ENCODE data around the gene DMD.

DMD gene

DNA sequence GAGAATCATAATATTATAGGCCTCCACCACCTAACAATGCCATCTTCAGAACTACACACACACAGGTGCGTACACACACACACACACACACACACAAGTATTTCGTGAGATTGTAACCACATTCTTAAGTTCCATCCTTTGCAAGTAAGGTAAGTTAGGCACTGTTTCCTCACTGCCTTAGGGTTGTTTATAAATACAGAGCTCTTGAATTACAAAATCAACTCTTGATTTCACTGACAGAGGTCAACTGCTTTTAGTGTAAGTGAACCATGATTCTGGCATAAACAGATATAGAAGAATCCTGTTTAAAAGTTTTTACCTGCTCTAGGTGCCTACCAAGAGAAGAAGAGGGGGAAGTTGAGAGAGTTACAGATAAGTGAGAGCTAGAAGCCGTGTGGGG is 166.1 kb downstream of the DMD start:
- no peak for DNase-seq (ENCODE audit: low read depth in 2 of 2)

DNA sequence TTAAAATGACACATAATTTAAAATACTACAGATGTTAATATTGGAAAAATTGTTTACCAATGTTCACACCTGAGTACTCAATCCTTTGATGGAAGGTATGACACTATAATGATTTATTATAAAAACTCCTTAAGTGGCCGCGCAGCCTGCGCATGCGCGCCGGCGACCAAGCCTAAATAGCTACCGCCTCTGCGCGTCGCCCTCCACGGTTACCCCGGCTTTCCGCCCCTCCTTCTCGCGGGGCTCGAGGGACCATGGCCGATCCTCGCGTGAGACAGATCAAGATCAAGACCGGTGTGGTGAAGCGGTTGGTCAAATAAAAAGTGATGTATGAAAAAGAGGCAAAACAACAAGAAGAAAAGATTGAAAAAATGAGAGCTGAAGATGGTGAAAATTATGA is 170.2 kb downstream of the DMD start:
- DNase-seq (ENCODE audit: low read depth in 2 of 2): no peak

DNA sequence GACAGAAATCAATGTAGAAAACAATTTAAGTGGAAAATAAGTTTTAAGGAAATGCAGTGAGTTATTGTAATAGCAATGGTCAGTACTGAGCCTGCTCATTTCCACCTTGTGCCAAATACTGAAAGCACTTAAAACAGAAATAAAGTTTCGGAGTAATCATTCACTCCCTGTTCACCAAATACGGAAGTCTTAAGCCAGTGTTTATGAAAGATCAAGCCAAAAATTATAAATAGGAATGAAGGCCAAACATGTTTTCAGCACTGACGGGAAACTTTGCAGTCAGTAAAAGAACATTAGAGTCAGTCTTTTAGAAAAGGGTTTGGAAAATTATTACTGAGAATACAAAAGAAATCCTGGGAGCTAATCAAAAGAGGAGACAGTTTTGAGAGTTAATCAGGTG is 178.6 kb downstream of the DMD start:
- DNase-seq (ENCODE audit: low read depth in 2 of 2): no peak

DNA sequence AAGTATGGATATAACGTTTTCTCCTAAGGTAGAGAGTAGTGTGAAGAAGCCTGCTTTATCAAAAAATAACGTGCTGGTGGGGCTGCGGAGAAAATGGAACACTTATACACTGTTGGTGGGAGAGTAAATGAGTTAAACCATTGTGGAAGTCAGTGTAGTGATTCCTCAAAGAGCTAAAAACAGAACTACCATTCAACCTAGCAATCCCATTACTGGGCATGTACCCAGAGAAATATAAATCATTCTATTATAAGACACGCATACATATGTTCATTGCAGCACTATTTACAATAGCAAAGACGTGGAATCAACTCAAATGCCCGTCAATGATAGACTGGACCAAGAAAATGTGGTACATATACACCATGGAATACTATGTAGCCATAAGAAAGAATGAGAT is 196.4 kb downstream of the DMD start:
- DNase-seq (ENCODE audit: low read depth in 2 of 2): no peak

DNA sequence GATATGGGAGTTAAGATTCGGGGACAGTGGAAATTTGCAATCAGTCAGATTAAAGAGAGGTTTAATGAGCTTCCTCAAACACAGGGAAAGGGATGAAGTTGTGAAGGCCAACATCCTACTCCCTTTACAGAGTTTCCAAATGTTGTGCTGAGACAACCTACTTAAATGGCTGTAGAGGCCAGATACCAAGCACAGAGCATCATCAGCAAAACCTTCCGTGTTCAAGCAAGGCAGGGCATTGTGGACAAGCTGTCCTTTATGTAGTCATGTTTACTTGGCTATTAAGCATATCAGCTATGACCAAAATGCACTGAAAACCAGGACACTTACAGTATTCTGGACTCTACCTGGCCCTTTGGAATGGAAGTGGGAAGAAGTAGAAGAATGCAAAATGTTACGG is 197.3 kb downstream of the DMD start:
- no peak for DNase-seq (ENCODE audit: low read depth in 2 of 2)

DNA sequence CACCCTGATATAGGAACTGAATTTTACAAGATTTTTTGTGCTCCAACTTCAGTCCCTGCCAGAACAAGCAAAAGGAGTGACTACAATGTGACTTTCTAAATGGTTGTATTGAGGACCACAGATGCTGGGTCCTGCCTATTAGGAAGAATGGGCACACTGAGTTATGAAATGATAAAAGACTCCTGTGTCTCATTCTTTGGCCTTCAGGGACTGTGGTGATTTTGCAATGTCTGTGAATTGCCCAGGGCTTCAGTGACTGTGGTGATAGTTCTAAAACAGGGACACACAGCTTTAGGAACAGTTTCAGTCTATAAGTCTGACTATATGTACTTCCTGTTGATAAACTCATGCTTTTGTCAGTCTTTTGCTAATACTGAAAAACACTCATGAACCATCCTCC is 210.2 kb downstream of the DMD start:
- no peak for DNase-seq (ENCODE audit: low read depth in 2 of 2)

DNA sequence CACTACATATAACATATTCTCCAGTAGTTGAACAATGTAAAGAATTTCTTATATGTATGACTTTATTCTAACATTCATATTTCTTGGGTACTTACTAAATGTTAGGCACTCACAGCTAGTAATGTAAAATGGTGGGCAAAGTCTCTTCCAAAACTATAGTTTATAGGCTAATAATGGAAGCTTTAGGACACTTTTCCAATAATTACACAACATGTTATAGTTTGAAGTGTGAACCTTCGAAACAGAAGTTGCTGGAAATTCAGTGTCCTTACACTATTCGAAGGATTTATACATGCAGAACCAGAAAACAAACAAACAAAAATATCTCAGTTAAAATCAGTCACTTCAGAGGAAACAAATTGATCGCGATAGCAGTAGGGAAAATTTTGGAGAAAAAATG is 212.6 kb downstream of the DMD start:
- no peak for DNase-seq (ENCODE audit: low read depth in 2 of 2)

DNA sequence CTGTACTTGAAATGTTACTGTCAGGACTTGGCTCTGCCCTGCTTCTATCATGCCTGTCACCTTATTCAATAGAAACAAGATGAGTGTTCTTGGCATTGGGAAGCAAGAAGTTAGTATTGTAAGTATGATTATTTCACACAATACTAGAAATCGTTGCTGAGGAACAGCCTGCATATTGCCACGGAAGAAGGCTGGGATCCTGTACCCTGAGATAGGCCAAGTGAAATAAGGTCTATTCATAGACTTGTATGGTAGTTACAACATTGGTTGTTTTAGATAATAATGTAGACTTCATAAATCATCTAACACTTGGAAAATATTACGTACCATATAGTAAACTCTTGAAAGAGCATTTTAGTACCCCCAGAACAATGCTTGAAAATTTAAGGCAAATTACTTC is 215.9 kb downstream of the DMD start:
- DNase-seq (ENCODE audit: low read depth in 2 of 2): no peak

DNA sequence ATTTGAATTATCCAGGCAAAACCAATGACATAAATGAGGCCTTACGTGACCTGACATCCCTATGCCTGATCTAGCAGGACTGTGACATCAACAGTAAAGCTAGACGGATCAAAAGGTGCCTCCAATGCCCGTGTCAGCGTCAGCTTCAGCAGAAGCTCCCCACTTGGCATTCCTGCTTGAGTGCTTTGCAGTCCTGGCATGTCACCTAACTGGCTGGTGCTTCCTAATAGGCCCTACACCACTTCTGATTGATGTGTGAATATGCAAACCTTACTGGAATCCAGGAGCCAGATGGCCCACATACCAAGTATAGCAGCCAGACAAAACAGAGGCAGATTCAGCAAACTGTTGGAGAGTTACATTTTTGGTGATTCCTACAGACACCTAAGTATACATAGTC is 224.2 kb downstream of the DMD start:
- no peak for DNase-seq (ENCODE audit: low read depth in 2 of 2)

DNA sequence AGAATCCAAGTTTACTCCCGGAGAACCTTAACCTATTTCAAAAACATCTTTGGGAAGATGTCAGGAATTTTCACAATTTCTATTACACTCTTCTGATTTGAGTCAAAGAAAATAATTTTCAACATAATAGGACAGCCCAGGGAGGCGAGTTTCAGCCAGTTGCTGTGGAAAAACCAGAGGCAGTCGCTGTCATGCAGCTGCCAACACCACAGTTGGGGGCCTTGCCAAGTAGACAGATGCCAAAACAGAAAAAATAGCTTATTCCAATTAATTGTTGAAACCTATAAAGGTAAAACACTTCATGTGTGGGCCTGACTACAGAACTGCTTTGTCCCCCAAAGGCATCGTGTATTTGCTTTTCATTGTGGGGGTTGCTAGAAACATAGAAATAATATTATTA is 225.8 kb downstream of the DMD start:
- DNase-seq (ENCODE audit: low read depth in 2 of 2): no peak

DNA sequence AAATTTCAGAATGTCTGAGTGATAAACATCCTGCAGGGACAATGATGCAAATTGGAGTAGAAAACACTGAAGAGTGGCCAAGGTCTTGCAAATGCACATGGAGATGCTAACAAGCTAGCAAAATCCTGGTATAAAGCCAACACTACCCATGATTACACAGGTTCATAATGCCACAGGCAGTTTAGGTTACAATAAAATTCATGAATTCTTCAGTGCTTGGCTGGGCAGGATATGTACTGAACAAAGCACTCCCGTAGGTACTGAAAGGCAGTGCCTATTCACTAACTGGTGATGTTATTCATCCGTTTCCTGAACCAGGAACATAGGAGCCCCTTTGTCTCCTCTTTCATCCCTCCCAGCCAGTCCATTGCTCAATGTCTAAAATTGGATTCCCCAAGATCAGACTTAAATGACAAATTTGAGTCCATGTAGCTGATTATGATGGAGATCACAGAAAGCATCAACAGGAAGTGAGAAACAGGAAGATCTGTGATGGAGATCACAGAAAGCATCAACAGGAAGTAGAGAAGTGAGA is 244.5 kb downstream of the DMD start:
- no peak for DNase-seq (ENCODE audit: low read depth in 2 of 2)

DNA sequence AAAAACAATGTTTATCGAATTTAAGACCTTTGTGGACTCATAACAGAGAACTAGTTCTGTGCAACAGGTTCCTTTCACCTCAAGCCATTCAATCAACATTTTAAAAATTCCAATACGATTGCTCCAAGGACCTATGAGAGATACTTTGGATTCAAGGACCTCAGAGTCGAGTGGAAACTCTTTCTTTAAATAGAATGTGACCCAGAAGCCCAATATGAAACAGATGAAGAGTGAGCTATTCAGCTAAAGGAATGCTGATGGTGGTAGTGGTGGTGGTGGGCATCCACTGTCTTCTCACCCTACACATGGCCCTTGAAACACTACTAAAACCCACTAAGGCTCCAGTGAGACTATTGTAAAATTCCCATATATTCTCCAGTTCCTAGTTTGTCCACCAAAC is 257.2 kb downstream of the DMD start:
- no peak for DNase-seq (ENCODE audit: low read depth in 2 of 2)

DNA sequence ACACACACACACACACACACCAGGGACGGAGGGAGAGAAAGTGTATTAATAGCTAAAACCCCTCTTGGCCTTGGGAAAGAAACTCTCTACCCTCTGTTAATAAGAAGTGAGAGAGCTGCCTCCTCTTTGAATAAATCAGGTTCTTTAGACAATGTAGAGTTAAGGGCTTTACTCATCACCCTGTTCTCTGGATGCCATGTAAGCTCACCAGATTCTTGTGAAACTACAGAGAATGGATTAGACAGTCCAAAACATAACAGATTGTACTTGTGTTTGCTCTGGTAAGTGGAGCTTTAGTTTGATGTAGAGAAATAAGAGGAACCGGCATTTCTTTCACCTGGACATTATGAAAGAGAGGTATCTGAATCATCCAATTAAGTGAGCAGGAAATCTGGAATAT is 263.2 kb downstream of the DMD start:
- no peak for DNase-seq (ENCODE audit: low read depth in 2 of 2)

DNA sequence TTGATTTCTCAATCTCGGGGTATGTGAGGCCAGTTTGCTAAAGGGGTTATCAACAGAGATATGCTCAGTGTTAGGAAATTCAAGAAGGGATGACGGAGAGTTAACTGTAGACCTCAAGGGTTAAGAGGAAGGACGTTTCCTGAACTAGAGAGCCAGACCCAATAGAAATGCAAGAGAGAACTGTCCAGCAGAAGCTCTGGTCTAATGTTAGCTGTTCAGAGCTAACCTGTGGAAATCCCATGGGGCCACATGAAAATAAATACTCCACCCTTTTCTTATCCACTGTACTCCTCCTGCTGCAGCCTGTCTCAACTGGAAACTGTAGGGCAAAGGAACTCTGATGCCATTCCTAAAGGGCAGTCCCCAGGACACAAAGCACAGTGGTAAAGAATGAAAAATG is 274.3 kb downstream of the DMD start:
- no peak for DNase-seq (ENCODE audit: low read depth in 2 of 2)

DNA sequence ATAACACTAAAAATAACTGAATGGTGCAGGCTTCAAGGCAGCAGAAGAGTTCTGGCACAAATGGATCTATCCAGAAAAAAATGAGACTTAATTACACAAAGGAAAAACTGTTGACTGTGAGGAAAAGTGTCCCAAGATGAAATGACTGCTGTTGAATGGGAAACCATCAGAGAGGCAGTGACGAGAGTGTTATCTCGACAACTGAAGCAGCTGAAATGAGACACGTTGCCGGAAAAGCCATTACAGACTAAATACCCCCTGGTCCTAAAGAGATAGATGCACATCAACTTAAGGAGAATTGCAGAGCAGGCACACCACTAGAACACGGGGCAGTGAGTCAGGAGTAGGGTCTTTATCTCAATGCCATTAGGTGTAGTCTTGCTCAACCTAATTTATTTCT is 277.8 kb downstream of the DMD start:
- no peak for DNase-seq (ENCODE audit: low read depth in 2 of 2)

DNA sequence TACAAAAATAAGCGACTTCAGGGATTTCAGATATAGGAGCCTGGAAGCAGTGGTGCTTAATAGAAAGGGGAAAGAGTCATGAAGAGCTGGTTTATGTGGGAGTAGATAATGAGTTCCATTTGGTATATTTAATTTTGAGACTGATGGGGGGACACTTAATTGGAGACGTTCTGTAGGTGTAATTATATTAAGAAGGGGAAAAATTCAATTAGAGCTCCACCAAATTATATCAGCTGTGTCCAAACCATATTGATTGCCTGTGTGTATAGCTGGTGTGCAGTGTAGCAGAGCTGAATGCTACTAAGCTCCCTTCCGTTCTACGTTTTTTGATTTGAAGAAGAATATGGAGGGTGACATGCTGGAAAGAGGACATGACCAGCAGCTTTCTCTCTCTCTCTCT is 282.3 kb downstream of the DMD start:
- DNase-seq (ENCODE audit: low read depth in 2 of 2): no peak

DNA sequence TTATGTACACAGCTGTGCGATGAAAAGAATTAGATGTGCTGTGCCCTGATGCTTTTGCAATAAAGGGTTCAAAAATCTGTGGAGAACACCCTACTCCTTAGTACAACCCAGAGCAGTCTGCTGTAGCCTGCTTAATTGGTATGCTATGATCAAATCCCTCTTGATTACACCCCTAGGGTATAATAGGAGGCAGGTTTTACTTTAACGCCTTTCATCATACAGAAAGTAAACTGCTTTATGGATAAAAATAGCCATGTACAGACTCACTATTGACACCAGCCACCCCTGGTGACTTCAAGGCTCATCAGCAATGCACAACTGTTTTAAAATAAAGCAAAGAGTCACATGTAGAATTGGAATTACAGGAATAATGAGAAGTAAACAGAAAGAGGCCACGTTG is 315.3 kb downstream of the DMD start:
- no peak for DNase-seq (ENCODE audit: low read depth in 2 of 2)

DNA sequence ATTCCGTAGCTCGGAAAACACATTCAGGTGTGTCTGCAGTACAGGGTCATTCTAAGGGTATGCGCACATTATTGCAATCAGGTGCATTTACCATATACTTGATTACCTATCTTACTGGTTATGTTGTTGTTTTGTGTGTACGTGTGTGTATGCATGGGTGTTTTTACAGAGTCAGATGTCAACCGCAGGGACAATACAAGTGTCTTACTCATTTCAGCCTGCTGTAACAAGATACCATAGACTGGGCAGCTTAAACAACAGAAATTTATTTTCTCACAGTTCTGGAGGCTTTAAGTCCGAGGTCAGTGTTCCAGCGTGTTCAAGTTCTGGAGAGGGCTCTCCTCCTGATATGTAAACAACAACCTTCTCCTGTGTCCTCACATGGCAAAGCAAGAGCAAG is 316.7 kb downstream of the DMD start:
- DNase-seq (ENCODE audit: low read depth in 2 of 2): no peak

DNA sequence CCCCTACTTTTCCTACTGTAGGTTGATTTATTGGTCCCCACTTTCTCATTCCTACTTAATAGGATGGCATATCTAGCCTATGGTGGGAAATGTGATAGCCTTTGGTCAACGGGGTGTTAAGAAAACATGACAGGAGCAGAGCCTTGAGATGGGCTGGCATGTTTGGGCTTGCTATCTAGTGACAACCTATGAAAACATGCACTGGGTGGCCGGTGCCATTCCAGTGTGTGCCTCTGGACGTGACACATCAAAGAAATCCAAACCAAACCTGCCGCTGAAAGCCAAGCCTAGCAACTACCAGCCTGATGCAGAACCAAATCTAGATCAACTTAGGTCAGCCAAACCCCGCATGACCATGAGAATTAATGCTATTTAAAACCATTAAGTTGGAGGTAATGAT is 317.6 kb downstream of the DMD start:
- no peak for DNase-seq (ENCODE audit: low read depth in 2 of 2)

DNA sequence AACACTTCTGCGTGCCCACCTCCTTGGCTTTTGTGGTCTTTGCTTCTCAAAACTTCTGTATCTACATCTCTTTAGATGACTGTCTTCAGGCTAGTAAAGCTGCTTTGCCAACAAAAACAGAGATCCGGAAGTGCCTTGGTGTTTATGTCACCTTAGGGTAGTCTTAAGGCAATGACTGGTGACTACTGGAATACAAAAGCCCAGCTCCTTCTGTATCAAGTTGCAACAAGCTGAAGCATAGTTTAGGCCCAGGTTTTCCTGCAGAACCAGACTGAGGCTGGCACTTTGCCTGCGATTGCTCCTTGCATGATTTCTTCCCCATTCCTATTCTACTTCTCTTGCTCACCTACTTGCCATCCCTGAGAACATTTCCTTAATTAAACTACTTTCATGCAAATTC is 333.8 kb downstream of the DMD start:
- no peak for DNase-seq (ENCODE audit: low read depth in 2 of 2)

DNA sequence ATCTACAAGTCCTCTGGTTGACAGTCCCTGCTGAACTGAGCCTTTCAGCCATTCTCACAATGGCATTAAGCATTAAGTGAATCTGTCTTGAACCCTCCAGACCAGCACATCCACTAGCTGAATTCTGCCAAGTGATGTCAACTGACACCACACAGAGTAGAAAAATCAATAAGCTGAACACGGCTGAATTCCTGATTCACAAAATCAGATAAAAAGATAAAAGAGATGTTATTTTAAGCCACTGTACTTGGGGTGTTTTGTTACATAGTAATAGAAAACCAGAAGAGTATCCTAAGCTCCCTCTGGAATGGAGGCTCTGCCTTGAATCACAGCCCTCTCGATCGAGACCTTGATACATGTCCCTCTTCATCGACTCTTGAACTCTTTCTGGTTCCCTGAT is 336.5 kb downstream of the DMD start:
- no peak for DNase-seq (ENCODE audit: low read depth in 2 of 2)

DNA sequence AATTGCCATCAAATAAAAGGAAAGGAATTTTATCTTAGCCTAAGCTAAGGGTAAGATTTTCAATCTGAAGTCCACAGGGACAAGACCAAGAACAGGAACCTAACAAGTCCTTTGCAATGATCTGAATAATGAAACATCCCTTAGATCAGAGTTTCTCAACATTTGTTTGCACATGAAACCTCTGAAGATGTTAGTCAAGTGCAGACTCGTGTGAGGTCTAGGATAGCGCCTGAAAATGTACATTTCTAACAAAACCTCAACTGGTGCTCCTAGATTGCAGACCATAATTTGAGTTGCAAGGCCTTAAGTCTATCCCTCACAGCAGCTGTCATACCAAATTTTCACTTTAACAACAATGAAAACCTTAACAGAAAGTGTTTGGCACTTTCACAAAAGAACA is 337.6 kb downstream of the DMD start:
- no peak for DNase-seq (ENCODE audit: low read depth in 2 of 2)

DNA sequence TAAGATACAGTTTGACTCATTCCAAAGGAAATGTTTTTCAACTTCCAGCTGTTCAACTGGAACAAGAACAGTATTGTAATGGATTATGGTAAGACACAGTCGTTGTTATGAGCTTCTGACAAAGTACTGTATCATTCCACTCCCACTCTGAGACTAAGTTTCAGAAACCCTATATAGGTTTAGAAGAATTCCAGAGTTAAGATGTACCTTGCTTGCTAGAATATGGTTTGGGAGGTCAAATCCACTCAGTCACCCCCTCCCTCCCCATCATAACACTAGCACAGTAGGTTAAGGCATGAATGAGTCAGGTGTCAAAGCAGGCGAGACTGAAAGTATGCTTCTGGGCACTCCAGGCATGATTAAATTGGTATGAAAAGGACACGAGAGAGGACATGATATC is 339.7 kb downstream of the DMD start:
- DNase-seq (ENCODE audit: low read depth in 2 of 2): no peak

DNA sequence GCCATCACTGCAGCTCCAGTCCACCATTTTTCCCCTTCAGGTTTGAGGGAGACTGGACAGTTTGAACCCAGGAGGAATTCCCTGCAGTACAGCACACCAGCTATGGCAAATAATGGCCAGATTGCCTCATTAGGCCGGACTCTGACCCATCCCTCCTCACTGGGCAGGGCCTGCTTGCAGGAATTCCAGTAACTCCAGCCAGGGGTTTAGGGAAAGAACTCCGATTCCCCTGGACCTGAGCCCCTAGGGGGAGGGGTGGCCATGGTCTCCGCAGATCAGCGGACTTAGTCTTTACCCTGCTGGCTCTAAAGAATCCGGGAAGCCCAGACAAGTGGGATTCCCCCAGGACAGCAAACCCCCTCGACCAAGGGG is 342.8 kb downstream of the DMD start:
- no peak for DNase-seq (ENCODE audit: low read depth in 2 of 2)
